A204.1 (cell line): Measurements from ENCODE around the gene FAHD2A.
"Not testable (repeated sequence)": the region's sequence is repeated elsewhere in the genome, so short reads cannot be mapped to it uniquely, and the experiment has no call there.

Experiments
- FAIRE-seq: peaks from 2 replicates; lab custom pipeline; 2012; peaks lifted over from hg19 to GRCh38; lab: Jason Lieb, UNC

FAHD2A gene

DNA sequence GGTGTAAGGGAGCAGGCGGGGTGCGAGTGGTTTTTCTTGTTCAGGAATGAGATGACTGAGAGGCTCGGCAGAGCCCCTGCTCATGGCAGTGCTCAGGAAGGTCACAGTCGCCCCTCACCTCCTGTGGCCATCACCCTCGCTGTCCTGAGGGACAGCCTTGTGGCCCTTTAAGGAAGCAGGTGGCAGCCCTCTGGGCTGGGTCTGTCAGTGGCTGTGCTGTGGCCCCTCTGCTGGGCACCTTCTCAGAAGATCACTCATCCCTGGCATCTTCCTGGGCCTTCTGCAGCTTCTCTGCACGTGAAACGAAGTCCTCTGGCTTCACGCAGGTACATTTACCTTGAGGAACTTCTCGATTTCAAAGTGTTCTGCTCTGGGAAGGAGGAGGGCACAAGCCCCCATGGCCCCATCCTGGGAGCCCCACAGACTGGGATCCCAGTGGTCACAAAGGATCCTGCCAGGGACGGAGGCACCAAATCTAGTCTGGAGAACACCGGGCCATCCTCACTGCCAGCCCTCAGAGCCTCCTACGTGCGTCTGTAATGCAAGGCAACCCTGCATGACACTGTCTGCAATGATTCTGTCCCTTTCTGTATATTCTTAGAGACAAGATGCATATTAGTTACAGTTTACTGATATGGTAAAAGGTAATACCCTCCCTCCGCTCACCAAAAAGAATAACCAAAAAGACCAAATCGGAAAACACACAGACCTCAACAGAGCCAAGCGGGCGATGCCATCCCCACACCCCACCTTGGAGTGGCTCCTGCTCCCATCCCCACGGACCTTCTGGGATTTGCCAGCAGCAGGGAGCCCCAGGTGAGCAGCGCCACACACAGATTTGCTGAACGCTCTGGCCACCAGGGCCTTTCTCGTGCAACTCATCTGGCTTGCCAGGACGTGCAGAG is 25.9 kb upstream of the FAHD2A start:
- no peak for FAIRE-seq

DNA sequence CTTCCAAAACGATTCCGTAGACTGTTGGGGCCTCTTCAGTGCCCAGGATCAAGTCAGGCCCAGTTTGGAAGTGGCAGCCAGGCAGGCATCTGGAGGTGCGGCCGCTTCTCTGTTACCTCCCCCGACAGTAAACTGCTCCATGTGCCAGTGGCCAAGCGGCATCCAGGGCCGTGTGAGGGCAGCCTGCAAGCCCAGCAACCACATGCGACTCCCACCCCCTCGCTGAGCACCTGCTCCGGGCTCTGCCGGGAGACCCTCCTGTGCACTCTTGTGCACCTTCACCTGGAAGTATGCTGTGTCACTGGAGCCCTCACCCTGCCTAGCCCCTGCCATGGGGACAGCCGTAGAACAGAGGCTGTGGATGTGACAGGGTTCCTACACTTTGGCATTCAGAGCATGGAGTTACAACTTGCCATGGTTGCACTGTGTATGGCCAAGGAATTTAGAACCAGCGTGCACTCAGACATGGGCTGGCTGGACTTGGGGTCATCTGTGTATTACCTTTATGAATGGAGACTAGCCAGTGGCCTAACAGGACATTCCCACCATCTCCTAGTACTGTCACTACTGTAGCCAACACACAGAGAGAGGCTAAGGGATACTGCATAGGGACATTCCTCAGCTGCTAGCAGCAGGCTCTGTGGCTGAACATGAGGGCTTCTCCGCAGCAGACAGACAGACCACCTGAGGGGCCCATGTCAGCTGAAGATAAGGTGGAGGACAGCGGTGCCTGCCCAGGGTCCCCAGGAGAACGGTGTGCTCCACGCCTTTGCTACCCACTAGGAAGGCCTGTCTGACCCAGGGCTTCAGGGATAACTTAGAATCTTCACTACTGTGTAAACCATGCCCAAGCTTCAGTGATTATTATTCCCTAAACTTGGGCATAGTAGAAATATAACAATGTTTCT is 25.0 kb upstream of the FAHD2A start:
- FAIRE-seq, result no peak

DNA sequence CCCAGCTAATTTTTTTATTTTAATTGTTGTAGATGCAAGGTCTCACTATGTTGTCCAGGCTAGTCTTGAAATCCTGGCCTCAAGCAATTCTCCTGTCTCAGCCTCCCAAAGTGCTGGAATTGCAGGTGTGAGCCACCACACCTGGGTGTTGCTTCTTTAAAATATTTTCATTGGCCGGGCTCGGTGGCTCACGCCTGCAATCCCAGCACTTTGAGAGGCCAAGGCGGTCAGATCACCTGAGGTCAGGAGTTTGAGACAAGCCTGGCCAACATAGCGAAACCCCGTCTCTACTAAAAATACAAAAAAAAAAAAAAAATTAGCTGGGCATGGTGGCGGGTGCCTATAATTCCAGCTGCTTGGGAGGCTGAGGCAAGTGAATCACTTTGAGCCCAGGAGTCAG is 24.2 kb upstream of the FAHD2A start:
- not testable (repeated sequence) for FAIRE-seq

DNA sequence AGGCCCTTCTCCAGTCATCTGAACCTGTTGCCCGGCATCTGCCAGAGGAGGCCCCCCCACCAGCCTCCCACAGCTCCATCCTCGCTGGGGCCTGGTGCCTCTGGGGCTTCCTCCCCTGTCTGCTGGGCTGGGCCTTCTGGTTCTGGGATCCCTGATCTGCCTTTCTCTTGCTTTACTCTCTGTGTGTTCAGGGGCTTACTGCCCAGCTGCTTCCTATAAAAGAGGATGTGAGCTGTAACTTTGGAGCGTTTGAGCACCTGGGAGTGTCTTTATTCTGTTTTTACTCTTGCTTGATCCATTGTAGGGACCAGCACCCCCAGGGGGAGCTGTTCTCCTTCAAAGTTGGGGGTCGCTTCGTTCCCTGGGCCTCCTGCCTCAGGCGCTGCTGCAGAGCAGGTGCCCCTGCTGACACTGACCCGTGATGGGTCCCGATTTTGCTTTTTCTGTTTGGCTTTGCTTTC is 23.1 kb upstream of the FAHD2A start:
- FAIRE-seq, result no peak

DNA sequence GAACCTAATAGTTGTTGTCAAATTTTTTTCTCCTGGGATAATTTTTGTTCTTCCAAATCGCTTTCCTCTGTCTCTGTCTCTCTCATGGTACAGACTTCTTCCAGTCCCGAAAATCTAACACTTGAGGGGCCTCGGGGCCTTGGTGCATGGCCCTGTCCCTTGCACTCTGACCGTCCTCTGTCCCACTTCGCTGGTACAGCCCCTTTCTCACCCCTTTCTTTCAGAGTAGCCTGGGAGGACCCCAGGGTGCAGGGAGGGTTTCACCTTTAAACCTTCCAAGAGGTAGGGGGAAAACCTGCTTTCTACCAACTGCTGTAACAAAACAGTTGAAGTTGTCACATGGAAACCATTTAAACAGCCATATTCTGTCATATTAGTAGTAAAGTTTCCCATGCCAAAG is 22.2 kb upstream of the FAHD2A start:
- FAIRE-seq, result no peak

DNA sequence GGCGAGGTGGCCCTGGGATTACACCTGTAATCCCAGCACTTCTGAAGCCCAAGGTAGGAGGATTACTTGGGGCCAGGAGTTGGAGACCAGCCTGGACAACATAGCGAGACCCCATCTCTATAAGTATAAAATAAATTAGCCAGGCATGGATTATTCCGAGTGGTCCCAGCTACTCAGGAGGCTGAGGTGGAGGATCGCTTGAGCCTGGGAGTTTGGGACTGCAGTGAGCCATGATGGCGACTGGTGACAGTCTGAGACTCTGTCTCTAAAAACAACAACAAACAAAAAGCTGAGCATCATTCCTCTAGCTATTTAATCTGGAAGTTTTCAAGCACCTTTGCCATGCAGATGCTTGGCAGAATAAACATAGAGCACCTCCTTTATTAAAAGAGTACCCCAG is 21.8 kb upstream of the FAHD2A start:
- no peak for FAIRE-seq

DNA sequence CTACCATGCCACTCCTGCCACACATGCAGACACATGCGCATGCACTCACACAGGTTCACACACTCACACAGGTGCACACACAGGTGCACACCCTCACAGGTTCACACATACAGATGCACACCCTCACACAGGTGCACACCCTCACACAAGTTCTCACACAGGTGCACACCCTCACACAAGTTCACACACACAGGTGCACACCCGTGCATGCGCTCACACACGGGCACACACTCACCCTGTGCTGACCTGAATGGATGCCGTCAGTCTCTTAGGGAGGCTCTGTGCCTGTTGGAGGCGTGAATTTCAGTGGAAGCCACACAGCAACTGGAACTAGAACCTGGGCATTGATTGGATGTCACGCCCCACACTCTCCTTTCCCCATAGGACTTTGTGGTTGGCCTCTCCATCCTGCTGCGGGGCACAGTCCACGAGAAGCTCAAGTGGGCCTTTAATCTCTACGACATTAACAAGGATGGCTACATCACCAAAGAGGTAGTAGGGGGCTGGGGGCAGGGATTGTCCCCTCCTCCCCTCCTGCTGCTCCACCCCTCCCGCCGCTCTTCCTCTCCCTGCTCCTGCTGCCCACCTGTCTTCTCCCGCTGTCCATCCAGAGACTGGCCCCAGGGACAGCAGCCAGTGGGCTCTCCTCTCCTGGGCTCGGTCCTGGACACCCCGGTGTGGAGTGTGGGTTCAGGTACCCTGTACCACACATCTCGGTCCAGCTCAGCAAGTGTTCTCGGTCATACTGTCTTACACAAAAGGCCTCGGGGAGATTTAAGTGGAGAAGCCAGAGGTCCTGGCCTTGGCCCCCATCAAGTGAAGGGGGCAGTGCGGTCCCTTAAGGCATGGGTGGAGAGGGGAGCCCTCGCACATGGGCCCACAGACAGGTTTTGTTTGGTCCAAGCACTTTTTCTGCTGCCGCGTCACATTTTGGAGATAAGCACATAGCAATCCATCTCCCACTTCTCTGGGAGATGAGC is 21.0 kb upstream of the FAHD2A start:
- no peak for FAIRE-seq

DNA sequence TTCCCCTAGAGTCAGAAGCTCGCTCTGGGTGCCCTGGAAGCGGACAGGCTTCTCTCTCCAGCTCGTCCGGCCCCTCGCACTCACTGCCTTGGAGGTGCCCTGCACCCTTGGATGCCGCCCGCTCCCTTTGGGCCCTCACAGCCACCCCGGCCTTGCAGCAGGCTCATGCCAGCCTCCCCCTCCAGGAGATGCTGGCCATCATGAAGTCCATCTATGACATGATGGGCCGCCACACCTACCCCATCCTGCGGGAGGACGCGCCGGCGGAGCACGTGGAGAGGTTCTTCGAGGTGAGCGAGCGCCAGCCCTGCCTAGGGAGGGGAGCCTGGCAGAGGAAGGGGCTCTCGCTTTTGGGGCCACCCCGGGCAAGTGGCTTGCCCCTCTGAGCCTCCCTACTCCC is 20.3 kb upstream of the FAHD2A start:
- no peak for FAIRE-seq

DNA sequence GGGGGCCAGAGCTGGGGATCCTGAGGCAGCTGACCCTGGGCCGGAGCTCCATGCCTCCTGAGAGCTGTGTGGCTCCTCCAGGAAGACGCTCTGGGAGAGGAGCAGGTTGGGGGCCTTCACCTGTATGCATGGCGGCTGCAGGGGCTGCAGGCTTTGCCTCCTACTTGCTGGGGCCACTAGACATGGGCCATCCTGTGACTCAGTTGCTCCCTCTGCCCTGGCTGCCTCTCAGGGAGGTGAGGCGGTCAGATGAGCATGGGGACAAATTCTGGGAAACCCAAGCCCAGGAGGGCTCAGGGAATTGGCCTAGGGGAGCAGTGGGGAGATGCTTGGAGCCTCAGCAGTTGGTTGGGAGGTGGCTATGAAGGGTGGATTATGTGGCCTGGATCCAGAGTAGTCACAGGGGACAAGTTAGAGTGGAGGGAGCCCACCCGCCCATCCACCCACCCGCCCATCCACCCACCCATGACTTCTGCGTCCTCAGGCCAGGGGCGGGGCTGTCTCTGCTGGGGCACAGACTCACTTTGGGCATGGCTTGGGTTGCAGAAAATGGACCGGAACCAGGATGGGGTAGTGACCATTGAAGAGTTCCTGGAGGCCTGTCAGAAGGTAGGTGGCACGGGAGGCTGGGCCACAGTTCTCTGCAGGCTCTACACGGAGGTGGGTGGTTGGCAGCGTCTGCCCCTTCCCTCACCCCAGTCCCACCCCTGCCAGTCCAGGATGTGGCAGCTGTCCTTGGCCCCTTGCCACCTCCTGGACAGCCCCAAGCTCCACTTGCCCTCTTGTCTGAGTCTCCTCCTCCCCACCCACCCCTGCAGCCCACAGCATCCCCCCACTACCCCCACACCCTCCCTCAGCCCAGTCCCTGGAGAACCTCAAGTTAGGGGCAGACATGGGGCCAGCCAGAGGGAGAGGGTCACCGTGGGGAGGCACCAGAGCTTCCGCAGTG is 19.5 kb upstream of the FAHD2A start:
- no peak for FAIRE-seq

DNA sequence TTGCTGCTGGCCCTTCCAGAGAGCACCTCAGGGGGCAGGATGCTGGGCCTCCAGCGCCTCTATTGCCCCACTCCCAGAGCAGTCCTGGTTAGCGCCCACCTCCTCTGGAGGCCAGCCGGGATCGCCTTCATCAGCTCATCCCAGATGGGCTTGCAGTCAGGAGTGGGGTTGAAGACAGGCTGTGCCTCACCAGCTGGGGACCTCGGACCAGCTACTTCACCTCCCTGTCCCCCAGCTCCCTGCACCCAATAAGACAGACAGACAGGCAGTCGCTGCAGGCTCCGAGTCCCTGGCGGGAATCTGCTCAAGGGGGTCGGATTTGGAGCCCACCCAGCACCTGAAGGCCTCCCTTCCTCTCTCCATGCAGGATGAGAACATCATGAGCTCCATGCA is 18.9 kb upstream of the FAHD2A start:
- no peak for FAIRE-seq

DNA sequence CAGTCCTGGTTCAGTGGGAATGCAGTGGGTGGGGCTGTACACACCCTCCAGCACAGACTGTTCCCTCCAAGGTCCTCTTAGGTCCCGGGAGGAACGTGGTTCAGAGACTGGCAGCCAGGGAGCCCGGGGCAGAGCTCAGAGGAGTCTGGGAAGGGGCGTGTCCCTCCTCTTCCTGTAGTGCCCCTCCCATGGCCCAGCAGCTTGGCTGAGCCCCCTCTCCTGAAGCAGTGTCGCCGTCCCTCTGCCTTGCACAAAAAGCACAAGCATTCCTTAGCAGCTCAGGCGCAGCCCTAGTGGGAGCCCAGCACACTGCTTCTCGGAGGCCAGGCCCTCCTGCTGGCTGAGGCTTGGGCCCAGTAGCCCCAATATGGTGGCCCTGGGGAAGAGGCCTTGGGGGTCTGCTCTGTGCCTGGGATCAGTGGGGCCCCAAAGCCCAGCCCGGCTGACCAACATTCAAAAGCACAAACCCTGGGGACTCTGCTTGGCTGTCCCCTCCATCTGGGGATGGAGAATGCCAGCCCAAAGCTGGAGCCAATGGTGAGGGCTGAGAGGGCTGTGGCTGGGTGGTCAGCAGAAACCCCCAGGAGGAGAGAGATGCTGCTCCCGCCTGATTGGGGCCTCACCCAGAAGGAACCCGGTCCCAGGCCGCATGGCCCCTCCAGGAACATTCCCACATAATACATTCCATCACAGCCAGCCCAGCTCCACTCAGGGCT is 17.5 kb upstream of the FAHD2A start:
- no peak for FAIRE-seq

DNA sequence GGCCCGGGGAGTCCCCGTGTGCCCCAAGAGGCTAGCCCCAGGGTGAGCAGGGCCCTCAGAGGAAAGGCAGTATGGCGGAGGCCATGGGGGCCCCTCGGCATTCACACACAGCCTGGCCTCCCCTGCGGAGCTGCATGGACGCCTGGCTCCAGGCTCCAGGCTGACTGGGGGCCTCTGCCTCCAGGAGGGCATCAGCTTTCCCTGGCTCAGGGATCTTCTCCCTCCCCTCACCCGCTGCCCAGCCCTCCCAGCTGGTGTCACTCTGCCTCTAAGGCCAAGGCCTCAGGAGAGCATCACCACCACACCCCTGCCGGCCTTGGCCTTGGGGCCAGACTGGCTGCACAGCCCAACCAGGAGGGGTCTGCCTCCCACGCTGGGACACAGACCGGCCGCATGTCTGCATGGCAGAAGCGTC is 16.9 kb upstream of the FAHD2A start:
- no peak for FAIRE-seq

DNA sequence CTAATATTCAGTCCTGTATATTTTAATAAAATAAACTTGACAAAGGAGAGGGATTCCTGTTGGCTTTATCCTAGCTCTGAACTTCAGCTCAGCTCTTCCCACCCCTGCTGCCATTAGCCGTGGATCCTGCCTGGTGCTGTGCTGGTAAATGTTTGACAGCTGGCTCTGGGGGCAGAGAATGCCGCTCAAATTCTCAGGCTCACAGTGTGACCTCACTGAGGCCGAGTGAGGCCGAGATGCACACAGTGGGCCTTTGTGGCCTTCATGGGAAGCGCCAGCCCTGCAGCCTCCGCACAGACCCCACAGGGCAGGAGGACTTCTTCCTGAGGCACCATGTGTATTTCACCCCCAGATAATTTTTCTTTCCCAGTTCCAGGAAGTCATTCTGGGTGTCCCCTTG is 16.5 kb upstream of the FAHD2A start:
- FAIRE-seq, result no peak

DNA sequence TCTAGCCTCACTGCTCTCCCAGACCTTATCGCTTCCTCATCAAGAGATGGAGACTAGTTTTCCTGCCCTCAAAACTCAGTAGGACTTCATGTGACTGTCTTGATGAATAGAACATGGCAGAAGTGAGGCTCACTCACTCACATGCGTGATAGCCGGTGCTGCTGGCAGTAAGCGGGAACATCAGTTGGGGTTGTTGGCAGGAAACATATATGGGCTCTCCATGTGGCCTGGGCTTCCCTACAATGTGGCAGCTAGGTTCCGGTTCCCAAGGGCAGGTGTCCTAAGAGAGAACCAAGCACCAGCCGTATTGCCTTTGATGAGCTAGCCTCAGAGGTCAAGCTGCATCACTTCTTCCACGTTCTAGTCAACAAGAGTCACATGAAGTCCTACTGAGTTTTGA is 15.2 kb upstream of the FAHD2A start:
- no peak for FAIRE-seq

DNA sequence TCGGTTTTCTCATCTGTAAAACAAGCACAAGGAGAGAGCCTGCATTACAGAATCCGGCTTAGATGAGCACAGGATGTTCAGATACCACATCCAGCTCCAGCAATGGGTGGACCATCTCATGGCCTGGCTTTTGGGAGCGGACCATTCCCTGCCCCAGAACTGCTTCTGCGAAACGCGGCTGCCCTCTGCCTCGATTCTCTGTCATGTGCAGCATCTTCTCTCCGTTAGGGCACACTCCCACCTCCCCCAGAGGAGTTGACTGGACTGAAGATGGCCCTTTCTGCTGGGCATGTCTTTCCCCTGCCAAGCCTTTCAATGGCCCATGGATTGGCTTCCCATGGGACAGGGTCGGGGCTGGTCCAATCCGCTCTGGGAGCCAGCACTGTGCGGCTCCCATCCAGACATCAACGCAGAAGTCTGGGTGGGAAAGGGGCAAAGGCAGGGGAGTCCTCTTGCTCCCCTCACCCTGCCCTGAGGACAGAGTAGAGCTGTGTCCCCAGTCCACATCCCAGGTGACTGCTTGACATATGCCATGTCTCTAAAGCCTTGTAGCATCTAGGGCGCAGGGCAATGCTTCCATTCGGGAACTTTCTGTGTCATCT is 14.3 kb upstream of the FAHD2A start:
- no peak for FAIRE-seq

DNA sequence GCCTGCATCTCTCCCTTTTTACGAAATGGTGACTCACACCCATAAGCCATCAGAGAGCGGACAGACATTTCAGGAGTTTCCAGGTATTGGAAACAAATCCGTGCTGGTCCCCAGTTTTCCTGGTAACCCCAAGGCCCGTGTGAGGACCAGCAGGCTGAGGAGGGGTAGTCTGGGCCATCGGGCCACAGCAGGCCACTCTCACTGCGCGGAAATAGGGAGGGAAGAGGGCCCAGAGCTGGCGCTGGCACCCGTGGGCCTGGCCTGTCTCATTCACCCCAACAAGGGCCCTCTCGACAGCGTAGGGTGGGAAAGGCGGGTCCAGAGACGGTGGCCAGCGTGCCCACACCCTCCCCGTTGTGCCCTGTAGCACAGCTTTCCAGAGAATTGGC is 13.7 kb upstream of the FAHD2A start:
- no peak for FAIRE-seq

DNA sequence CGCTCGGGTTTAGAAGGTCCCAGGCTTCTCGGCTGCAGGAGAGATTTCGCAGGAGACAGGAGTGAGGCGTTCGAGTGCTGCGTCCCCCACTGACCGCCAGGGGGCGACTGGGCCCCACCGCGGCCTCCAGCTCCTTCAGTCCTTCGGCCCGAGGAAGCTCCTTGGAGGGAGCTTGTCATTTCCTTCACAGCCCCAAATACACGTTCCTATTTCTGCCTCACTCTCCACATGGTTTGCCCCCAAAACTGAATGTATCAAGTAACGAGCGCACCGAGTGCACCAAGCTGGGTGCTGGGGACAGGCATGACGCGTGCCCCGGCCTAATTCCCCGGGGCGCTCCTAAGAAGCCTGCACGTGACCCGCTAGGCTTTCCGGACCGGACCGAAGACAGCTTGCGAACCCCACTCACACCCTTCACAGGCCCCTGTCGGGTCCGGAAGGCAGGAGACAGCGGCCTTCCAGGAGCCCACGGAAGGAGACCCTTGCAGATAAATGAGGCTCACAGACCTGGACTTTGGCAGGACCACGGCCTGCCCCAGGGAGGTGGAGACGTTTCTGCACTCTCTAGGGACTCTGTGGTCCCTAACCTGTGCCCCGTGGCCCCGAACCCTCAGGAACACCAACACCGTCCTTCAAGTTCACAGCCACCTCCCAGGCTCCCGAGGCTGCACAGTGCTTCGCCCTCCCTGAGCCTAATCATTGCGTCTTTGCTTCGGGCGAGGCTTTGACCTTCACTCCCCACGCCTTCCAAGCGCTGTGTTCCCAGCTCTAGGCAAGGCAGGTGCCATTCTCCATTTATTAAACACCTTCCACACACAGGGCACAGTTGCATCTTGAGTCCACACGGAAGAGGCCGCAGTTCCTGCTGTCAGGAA is 13.0 kb upstream of the FAHD2A start:
- FAIRE-seq, result no peak

DNA sequence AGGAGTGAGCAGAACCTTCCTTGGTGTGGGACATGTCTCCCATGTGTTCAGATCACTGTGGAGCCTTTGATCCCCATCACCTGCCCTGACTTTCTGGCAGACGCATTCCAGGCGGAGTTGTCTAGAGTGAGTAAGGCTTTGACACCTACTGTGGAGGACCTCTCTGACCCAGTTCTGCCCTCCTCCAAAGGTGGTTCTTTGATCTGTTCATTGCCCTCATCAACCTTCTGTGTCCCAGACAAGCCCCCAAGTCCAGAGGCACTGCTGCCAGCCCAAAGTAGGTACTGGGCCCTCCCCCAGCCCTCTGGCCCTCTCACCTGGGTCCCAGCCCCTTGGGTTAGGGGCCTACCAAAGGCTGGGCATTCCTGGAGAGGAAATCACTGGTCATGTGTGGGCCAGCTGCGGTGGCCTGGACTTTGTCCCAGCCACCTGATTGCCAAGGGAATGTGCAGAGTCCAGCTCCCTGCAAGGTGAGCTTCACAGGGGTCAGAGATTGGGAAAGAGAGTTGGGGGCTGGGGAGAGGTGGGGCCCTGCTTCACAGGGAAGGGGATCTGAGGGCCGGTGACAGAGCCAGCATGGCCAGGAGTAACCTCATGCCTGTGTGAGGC is 12.1 kb upstream of the FAHD2A start:
- no peak for FAIRE-seq
